ENCODE data around the gene DLG1. TPM values are rescaled to one million over a fixed set of nuclear protein-coding genes. Genes with fewer than 3 reads are reported as not detected.

DLG1 gene
- total and polyA plus RNA-seq, 2 experiments from 2014 or later, result 27.6 to 98.0 TPM

DNA sequence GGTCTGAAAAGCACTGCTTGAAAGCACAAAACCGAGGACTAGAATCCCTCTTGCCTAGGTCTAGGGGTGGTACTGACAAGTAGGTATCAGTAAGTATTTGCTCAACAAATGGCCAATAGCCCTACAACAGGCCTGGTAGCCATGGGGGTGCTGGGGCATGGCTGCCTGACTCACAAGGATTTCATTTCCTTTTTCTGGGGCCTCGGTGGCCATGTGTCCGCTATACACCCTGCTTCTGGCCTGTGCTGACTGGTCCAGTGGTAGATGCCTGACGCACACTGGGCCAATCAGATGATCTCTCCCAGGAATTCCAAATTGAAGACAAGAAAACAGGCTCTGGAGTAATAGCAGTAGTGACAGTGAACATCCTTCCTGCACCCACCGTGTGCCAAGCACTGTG, 298.2 kb downstream of the DLG1 start:
- Histone ChIP-seq H3K9me2 (ENCODE audit: insufficient read depth) (no peaks in the 10 kb centered on the region), H3F3A (replicated peaks; ENCODE audit: low read depth) (peaks cover 6% of the 10 kb centered on the region; the same call in 1 of the 2 replicates), H4K20me1 (replicated peaks; ENCODE audit: insufficient read depth) (no peaks in the 10 kb centered on the region), H3K4me3 (no peak overlapping the region), H2AFZ (no peak overlapping the region), H3K36me3 (ENCODE audit: insufficient read depth) (no peaks in the 10 kb centered on the region), H3K4me1 (ENCODE audit: insufficient read depth) (no peaks in the 10 kb centered on the region; the same call in 1 of the 2 replicates), H3K27ac (ENCODE audit: low read depth) (no peak overlapping the region), H3K27me3 (ENCODE audit: insufficient read depth) (peaks cover 28% of the 10 kb centered on the region), H3K79me2 (replicated peaks; ENCODE audit: insufficient read depth) (no peaks in the 10 kb centered on the region), H3K4me2 (no peak overlapping the region)
- Mint-ChIP-seq H3K36me3 (ENCODE audit: low read depth) (peaks cover 1% of the 10 kb centered on the region; the same call in 1 of the 3 replicates), H3K27ac (no peak overlapping the region), H3K4me3 (no peak overlapping the region), H3K9me3 (peaks cover 1% of the 10 kb centered on the region; the same call in 1 of the 3 replicates), H3K27me3 (ENCODE audit: insufficient read depth, low read depth, poor library complexity) (peaks cover 16% of the 10 kb centered on the region), H3K4me1 (peaks cover 8% of the 10 kb centered on the region)
- TF ChIP-seq NANOG (IDR thresholded peaks at IDR 0.05; ENCODE audit: borderline replicate concordance) (no peak), EZH2 (IDR thresholded peaks at IDR 0.05; ENCODE audit: low read depth, unreplicated experiment) (no peak), POLR2AphosphoS5 (IDR thresholded peaks at IDR 0.05; ENCODE audit: low read depth) (no peak), JUNB (IDR thresholded peaks at IDR 0.05; ENCODE audit: unreplicated experiment) (no peak)
- TF ChIP-seq, protein P1, sequence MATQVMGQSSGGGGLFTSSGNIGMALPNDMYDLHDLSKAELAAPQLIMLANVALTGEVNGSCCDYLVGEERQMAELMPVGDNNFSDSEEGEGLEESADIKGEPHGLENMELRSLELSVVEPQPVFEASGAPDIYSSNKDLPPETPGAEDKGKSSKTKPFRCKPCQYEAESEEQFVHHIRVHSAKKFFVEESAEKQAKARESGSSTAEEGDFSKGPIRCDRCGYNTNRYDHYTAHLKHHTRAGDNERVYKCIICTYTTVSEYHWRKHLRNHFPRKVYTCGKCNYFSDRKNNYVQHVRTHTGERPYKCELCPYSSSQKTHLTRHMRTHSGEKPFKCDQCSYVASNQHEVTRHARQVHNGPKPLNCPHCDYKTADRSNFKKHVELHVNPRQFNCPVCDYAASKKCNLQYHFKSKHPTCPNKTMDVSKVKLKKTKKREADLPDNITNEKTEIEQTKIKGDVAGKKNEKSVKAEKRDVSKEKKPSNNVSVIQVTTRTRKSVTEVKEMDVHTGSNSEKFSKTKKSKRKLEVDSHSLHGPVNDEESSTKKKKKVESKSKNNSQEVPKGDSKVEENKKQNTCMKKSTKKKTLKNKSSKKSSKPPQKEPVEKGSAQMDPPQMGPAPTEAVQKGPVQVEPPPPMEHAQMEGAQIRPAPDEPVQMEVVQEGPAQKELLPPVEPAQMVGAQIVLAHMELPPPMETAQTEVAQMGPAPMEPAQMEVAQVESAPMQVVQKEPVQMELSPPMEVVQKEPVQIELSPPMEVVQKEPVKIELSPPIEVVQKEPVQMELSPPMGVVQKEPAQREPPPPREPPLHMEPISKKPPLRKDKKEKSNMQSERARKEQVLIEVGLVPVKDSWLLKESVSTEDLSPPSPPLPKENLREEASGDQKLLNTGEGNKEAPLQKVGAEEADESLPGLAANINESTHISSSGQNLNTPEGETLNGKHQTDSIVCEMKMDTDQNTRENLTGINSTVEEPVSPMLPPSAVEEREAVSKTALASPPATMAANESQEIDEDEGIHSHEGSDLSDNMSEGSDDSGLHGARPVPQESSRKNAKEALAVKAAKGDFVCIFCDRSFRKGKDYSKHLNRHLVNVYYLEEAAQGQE (IDR thresholded peaks at IDR 0.05; ENCODE audit: unreplicated experiment), result no peak
- TF ChIP-seq, protein P2, sequence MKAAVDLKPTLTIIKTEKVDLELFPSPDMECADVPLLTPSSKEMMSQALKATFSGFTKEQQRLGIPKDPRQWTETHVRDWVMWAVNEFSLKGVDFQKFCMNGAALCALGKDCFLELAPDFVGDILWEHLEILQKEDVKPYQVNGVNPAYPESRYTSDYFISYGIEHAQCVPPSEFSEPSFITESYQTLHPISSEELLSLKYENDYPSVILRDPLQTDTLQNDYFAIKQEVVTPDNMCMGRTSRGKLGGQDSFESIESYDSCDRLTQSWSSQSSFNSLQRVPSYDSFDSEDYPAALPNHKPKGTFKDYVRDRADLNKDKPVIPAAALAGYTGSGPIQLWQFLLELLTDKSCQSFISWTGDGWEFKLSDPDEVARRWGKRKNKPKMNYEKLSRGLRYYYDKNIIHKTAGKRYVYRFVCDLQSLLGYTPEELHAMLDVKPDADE (IDR thresholded peaks at IDR 0.05), result no peak
- no peak for DNase-seq (ENCODE audit: low spot score)
- no peak for ATAC-seq

DNA sequence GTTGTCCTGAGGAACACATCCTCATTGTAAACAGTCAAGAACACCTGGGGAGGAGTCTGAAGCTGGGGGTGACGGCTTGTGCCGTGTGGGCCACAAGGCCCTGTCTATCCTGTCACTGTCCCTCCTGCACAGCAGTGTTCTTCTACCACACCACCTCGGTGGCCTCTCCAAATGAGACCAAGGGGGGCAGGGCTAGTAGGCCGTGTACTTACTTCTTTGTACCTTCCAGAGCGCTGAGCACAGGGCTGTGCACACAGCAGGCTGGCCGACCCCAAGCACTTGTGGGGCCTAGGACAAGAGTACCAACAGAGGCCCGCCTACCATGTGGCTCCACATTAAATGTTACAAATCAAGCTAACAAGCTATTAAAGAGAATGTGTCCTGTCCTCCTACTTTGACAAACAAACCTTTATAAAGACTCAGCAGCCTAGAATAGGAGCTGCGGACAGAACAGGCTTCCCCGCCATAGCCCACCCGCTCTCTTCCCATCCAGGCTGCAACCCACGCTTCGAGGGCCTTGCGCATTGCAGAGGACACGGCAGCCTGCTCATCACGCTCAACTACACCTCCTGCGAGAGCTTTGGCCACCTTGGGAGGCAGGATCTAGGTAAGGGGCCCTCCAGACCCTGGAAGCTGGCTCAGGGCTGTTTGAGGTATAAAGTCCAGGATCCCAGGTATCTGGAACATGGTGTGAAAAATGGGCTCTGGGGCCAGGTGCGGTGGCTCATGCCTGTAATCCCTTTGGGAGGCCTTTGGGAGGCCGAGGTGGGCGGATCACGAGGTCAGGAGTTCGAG, 299.2 kb downstream of the DLG1 start:
- DNase-seq (ENCODE audit: low spot score) (no peak), ATAC-seq (no peak)
- peaks cover 17% of the 10 kb centered on the region for H3K27me3 ChIP-seq (ENCODE audit: insufficient read depth)
- H2AFZ ChIP-seq, result no peak overlapping the region
- H3K9me3 Mint-ChIP-seq, result no peaks in the 10 kb centered on the region
- no peaks in the 10 kb centered on the region; the same call in 1 of the 2 replicates for H3K4me1 ChIP-seq (ENCODE audit: insufficient read depth)
- H3K27ac Mint-ChIP-seq, result no peak overlapping the region
- H3K9me2 ChIP-seq (ENCODE audit: insufficient read depth), result no peaks in the 10 kb centered on the region
- no peaks in the 10 kb centered on the region for H3K36me3 ChIP-seq (ENCODE audit: insufficient read depth)
- H3K27me3 Mint-ChIP-seq (ENCODE audit: insufficient read depth, low read depth, poor library complexity), result peaks cover 9% of the 10 kb centered on the region
- no peak overlapping the region for H3K27ac ChIP-seq (ENCODE audit: low read depth)
- TF ChIP-seq EZH2 (IDR thresholded peaks at IDR 0.05; ENCODE audit: low read depth, unreplicated experiment) (no peak), JUNB (IDR thresholded peaks at IDR 0.05; ENCODE audit: unreplicated experiment) (no peak), STAT1 (IDR thresholded peaks at IDR 0.05; ENCODE audit: unreplicated experiment) (no peak), POLR2AphosphoS5 (IDR thresholded peaks at IDR 0.05; ENCODE audit: low read depth) (no peak), EZH2phosphoT487 (IDR thresholded peaks at IDR 0.05; ENCODE audit: unreplicated experiment) (no peak)
- no peak overlapping the region for H3K4me2 ChIP-seq
- peaks cover 10% of the 10 kb centered on the region; the same call in 1 of the 2 replicates for H3F3A ChIP-seq (replicated peaks; ENCODE audit: low read depth)
- H3K4me3 ChIP-seq, result no peak overlapping the region
- H3K4me1 Mint-ChIP-seq, result peaks cover 5% of the 10 kb centered on the region
- H3K36me3 Mint-ChIP-seq (ENCODE audit: low read depth), result no peaks in the 10 kb centered on the region; the same call in 2 of the 3 replicates
- H4K20me1 ChIP-seq (replicated peaks; ENCODE audit: insufficient read depth), result no peaks in the 10 kb centered on the region
- no peaks in the 10 kb centered on the region for H3K79me2 ChIP-seq (replicated peaks; ENCODE audit: insufficient read depth)
- H3K4me3 Mint-ChIP-seq, result no peak overlapping the region
